Measurements from ENCODE around the gene C2CD4C.
"Not testable (repeated sequence)": the region's sequence is repeated elsewhere in the genome, so short reads cannot be mapped to it uniquely, and the experiment has no call there.

Gene C2CD4C

GRCh38 chr19:438416-438958 is 29.5 kb upstream of the C2CD4C start:
- DNase-seq = no peak

DNA sequence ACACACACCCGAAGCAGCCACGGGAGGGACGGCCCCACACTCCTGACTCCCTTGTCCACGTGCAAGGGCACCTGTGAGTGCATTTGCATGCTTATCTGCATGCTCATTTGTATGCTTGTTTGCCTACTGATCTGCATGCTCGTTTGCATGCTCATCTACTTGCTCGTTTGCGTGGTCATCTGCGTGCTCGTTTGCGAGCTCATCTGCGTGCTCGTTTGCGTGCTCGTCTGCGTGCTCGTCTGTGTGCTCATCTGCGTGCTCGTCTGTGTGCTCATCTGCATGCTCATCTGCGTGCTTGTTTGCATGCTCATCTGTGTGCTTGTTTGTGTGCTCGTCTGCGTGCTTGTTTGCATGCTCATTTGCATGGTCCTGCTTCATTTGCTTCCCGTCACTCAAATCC is 28.1 kb upstream of the C2CD4C start:
- DNase-seq = no peak

DNA sequence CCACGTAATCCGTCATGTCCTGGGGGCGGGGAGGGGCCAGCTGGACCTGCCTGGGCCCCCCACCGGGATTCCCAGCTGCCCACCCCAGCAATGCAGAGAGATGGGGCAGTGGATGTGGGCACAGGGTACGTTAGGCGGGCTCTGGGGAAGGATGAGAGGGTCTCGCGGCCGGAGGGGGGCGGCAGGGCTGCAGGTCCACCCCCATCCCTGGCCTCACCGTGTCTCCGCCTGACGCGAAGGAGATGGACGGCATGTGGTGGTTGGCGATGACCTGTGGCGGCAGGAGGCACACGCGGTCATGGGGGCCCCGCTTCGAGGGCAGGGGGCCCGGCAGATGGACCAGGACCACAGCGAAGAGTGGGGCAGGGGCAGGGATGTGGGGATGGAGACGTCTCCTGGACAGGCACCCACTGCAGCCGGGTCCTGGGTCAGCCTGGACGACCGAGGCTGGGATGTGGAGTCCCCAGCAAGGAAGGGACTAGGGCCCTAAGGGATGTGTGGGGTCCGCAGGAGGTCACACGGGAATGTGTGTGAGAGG is 27.5 kb upstream of the C2CD4C start:
- DNase-seq = no peak

GRCh38 chr19:435707-436412 is 26.9 kb upstream of the C2CD4C start:
- DNase-seq = no peak

- no peak for DNase-seq
Observed at GRCh38 chr19:435056-435706, 26.2 kb upstream of the C2CD4C start.

DNA sequence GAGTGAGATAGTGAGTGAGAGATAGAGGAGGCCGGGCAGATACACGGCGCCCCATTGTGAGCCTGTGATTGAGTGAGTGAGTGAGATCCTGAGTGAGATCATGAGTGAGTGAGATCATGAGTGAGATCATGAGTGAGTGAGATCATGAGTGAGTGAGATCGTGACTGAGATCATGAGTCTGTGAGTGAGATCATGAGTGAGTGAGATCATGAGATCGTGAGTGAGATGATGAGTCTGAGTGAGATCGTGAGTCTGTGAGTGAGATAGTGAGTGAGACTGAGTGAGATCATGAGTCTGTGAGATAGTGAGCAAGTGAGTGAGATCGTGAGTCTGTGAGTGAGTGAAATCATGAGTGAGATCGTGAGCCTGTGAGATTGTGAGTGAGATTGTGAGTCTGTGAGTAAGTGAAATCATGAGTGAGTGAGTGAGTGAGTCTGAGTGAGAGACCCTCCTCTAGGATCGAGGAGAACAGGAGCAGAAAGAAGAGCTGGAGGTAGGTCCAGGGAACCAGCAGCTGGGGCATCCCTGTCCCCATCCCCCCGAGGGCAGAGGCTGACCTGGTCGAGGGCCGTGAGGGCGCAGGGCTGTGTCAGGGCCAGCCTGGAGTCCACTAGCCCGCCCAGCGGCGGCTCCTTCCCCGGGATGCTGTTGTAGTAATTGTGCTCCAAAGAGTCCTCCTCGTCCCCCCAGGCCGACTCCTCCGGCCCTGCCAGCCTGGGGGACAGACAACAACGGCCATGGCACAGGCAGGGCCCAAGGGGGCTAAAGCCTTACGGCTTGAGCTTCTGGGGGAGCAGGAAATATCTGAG is 25.4 kb upstream of the C2CD4C start:
- DNase-seq = no peak

GRCh38 chr19:430701-431100 is 21.8 kb upstream of the C2CD4C start:
- no peak for DNase-seq

GRCh38 chr19:428149-428548 is 19.2 kb upstream of the C2CD4C start:
- DNase-seq = no peak

DNA sequence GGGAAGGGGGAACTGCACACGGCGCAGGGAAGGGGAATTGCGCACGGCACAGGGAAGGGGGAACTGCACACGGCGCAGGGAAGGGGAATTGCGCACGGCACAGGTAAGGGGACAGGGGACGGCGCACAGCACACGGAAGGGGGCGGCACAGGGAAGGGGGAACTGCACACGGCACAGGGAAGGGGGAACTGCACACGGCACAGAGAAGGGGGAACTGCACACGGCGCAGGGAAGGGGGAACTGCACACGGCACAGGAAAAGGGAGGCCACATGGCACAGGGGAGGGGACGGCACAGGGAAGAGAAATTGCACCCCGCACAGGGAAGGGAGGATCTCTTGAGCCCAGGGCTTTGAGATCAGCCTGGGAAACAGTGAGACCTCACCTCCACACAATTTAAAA is 18.7 kb upstream of the C2CD4C start:
- not testable (repeated sequence) for DNase-seq

DNA sequence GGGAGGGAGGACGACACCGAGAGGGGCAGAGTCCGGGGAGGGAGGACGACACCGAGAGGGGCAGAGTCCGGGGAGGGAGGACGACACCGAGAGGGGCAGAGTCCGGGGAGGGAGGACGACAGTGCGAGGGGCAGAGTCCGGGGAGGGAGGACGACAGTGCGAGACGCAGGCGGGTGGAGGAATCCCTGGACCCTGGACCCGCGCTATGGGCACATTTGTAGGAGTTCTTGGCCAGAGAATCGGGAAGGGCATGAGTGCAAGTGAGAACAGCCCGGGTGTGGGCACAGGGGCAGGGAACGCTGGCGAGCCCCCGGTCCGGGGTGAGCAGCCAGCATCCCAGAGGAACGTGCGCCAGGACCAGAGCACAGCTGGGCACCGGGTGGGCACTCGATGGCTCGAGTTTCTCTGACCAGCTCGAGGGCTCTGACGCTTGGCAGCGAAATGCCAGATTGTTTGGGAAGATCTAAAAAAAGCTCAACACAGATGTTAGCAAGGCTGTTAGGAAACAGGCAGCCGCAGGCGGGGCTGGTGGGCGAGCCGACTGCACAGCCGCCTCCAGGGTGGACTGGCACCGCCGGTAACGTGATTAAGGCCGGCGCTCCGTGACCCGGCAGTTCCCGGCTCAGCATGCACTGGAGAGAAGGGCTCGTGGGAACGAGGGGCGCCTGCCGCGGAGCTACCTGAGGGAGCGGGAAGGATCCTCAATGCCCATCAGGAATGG is 17.9 kb upstream of the C2CD4C start:
- DNase-seq = no peak

- DNase-seq = no peak
Observed at GRCh38 chr19:425056-425455, 16.1 kb upstream of the C2CD4C start.

DNA sequence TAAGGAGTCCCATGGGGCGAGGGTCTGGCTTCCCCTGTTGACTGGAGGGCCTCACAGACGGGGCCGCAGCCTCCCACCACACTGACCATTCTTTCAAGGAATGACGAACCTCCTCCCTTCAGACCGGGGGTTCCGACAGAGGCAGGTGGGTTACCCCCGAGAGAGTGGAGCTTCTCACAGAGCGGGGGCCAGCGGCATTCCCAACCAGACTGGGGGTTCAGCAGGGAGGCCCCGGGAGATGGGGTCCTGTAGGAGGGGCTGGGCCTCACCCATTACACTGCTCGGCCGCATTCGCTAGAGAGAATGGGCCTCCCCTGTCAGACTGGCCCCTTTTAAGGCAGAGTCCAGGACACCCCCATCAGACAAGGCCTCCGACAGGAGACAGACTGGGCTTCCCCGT is 15.6 kb upstream of the C2CD4C start:
- no peak for DNase-seq

GRCh38 chr19:423691-424466 is 14.9 kb upstream of the C2CD4C start:
- DNase-seq = no peak

DNA sequence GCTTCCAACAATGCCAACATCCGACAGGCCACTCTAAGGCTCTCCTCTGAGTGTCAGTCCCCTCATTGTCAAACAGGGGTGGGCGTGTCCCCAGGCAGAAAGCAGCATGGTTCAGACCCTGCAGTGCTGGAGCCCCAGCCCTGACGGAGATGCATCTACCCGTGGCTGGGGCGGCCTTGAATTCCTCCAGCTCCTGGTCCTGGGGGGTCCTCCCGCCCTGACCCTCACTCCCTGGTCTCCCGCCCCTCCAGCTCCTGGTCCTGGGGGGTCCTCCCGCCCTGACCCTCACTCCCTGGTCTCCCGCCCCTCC is 13.9 kb upstream of the C2CD4C start:
- not testable (repeated sequence) for DNase-seq

- no peak for DNase-seq
Observed at GRCh38 chr19:422213-422916, 13.4 kb upstream of the C2CD4C start.

GRCh38 chr19:419721-420515 is 11.0 kb upstream of the C2CD4C start:
- DNase-seq = no peak

DNA sequence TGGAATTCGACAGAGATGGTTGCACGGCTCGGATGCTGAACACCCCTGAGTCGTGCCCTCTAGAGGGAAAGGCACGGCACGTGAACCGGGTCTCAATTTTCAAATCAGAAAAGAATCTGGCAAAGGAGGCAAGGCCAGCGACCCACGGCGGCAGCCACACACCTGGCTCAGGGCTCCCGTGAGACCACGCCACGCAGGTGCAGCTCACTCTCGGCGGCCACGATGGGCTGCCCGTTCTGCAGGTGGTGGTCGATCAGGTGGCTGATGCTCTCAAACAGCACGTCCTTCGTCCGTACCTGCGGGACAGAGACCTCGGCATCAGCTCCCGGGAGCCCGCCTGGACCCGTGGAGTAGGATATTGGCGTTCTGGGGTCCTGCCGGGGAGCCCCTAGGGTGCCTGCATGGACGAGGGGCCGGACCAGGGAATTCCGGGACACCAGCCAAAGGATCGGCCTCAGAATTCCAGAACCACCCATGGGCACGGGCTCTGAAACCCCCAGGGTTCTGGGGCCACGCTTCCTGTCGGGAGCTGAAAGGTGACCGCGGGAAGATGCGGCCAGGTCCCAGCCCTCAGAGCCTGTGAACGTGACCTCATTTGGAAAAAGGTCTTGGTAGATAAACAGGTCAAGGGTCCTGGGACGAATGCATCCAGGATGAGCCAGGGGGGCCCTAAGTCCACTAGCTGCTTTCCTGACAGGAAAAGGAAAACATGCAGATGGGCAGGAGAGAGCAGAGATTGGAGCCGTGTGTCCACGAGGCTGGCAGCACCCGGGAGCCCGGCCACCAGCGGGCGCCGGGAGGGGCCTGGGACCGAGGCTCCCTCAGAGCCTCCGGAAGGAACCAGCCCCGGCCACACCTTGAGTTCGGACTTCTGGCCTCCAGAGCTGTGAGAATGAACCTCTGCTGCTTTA is 10.1 kb upstream of the C2CD4C start:
- DNase-seq = no peak

- DNase-seq = no peak
Observed at GRCh38 chr19:416416-416815, 7.5 kb upstream of the C2CD4C start.

- DNase-seq = no peak
Observed at GRCh38 chr19:415292-415691, 6.3 kb upstream of the C2CD4C start.
